ENCODE data around the gene NDUFB1.

NDUFB1 gene

DNA sequence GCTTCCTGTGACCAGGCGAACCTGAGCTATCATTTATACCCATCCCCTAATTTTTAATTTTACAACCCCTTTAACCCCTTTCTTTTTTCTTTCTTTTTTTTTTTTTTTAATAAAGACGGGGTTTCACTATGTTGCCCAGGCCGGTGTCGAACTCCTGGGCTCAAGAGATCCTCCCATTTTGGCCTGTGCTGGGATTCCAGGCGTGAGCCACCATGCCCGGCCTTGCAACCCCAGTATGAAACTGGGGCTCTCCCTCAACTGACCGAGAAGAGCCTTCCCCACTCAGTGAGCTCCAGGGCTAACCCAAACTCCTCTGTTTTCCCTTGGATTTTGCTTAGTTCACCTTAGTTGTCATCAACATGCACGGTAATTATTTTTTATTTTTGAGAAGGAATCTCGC is 1.3 kb upstream of the NDUFB1 start:
- TF ChIP-seq, protein P1, sequence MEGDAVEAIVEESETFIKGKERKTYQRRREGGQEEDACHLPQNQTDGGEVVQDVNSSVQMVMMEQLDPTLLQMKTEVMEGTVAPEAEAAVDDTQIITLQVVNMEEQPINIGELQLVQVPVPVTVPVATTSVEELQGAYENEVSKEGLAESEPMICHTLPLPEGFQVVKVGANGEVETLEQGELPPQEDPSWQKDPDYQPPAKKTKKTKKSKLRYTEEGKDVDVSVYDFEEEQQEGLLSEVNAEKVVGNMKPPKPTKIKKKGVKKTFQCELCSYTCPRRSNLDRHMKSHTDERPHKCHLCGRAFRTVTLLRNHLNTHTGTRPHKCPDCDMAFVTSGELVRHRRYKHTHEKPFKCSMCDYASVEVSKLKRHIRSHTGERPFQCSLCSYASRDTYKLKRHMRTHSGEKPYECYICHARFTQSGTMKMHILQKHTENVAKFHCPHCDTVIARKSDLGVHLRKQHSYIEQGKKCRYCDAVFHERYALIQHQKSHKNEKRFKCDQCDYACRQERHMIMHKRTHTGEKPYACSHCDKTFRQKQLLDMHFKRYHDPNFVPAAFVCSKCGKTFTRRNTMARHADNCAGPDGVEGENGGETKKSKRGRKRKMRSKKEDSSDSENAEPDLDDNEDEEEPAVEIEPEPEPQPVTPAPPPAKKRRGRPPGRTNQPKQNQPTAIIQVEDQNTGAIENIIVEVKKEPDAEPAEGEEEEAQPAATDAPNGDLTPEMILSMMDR (IDR thresholded peaks at IDR 0.05): no peak
- Histone ChIP-seq H3K27me3 (no peaks in the 10 kb centered on the region), H3K4me3 (ENCODE audit: low read depth in 1 of 2, low read length in 1 of 2) (peak overlapping the region; percentile 83 to 94), H3K36me3 (peaks cover 27% of the 10 kb centered on the region), H3K4me1 (ENCODE audit: control insufficient read depth in 1 of 2, insufficient read depth in 1 of 2, low read depth in 1 of 2, low read length in 1 of 2) (peaks cover 22 to 32% of the 10 kb centered on the region in 2 experiments), H3K9me3 (no peaks in the 10 kb centered on the region), H3K27ac (peak overlapping the region; percentile 93)

- peaks cover 22 to 32% of the 10 kb centered on the region in 2 experiments for H3K4me1 ChIP-seq (ENCODE audit: control insufficient read depth in 1 of 2, insufficient read depth in 1 of 2, low read depth in 1 of 2, low read length in 1 of 2)
- no peaks in the 10 kb centered on the region for H3K9me3 ChIP-seq
- peaks cover 27% of the 10 kb centered on the region for H3K36me3 ChIP-seq
- peak overlapping the region; percentile 93 for H3K27ac ChIP-seq
- TF ChIP-seq, protein P1 (IDR thresholded peaks at IDR 0.05): no peak
- no peaks in the 10 kb centered on the region for H3K27me3 ChIP-seq
- peak overlapping the region; percentile 83 to 94 for H3K4me3 ChIP-seq (ENCODE audit: low read depth in 1 of 2, low read length in 1 of 2)
Observed at GRCh38 chr14:92122351-92122677, 808 bp upstream of the NDUFB1 start.

DNA sequence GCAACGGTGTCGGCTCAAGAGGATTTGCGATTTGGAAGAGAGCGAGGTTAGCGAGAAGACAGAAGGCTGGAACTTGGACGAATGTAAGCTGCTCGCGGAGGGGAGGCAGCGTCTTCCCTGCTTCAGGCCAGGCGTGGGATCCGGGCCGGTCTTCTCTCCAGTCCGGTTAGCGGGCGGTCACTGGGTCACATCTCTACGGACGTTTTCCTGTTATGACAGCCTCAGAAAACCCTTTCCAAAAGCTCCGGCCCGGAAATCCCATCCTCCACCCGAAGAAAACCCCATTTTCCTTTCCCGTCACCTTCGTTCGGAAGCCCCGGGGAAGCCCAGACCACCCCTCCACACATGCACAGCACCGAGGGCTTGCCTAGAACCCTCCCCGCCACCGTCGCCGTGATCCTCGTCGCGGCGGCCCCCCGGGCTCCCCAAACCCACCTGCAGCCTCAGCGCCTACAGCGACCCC is 268 bp downstream of the NDUFB1 start:
- peak overlapping the region; percentile 83 to 94 for H3K4me3 ChIP-seq (ENCODE audit: low read depth in 1 of 2, low read length in 1 of 2)
- no peaks in the 10 kb centered on the region for H3K9me3 ChIP-seq
- peak overlapping the region; percentile 93 for H3K27ac ChIP-seq
- TF ChIP-seq, protein P1 (IDR thresholded peaks at IDR 0.05): no peak
- peaks cover 20% of the 10 kb centered on the region for H3K36me3 ChIP-seq
- H3K27me3 ChIP-seq: no peaks in the 10 kb centered on the region
- H3K4me1 ChIP-seq (ENCODE audit: control insufficient read depth in 1 of 2, insufficient read depth in 1 of 2, low read depth in 1 of 2, low read length in 1 of 2): peaks cover 24 to 37% of the 10 kb centered on the region in 2 experiments

GRCh38 chr14:92109490-92109889 is 12.0 kb downstream of the NDUFB1 start:
- no peak overlapping the region for H3K27ac ChIP-seq
- TF ChIP-seq, protein P1 (IDR thresholded peaks at IDR 0.05): no peak
- no peaks in the 10 kb centered on the region for H3K9me3 ChIP-seq
- H3K4me1 ChIP-seq (ENCODE audit: control insufficient read depth in 1 of 2, insufficient read depth in 1 of 2, low read depth in 1 of 2, low read length in 1 of 2): peaks cover 13 to 20% of the 10 kb centered on the region in 2 experiments
- no peaks in the 10 kb centered on the region for H3K36me3 ChIP-seq
- no peaks in the 10 kb centered on the region for H3K27me3 ChIP-seq
- no peak overlapping the region for H3K4me3 ChIP-seq (ENCODE audit: low read depth in 1 of 2, low read length in 1 of 2)

DNA sequence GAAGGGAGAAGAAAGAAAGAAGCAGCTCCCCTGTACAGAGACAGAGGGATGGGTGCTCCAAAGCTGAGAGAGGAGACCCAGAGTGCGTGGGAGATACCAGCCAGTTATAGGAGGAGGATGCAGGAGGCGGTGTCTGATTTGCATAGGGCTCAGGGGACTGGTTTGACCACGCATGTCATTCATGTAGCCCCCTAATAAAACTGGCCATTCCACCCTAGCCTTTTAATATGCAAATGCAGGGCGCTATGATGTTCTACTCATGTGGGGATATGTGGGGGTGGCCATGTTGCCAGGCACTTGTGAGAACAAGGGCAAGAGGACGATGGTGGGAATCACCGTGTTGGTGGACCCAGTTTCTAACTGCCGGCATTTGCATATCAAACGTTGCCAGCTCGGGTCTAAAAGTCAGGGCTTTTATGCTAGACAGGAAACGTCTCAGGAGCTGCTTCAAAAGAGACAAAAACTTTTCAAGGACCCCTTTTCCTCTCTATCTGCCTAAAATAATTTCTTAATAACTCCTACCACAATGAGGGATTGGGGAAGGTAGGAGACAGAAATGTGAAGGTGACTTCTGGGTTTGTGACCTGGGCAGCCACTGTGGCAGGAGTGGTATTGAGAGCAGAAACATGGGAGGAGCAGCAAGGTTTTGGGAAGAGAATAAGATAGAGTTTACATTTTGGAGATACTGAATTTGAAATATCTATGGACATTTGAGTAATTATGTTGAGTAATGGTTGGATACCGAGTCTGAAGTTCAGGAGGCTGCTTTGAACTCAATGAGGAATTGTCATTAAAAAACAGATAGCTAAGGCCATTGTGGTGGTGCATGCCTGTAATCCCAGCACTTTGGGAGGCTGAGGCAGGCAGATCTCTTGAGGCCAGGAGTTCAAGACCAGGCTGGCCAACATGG is 12.9 kb downstream of the NDUFB1 start:
- TF ChIP-seq, protein P1 (IDR thresholded peaks at IDR 0.05): no peak
- Histone ChIP-seq H3K4me3 (ENCODE audit: low read depth in 1 of 2, low read length in 1 of 2) (no peak overlapping the region), H3K4me1 (ENCODE audit: control insufficient read depth in 1 of 2, insufficient read depth in 1 of 2, low read depth in 1 of 2, low read length in 1 of 2) (peaks cover 16 to 28% of the 10 kb centered on the region in 2 experiments), H3K27ac (no peak overlapping the region), H3K27me3 (no peaks in the 10 kb centered on the region), H3K36me3 (no peaks in the 10 kb centered on the region), H3K9me3 (no peaks in the 10 kb centered on the region)

Data from neutrophil (primary cell).